Lung (tissue), 12 donors: ENCODE measurements around the gene CDH13. TPM values are rescaled to one million over a fixed set of nuclear protein-coding genes. Genes with fewer than 3 reads are reported as not detected.

Experiments used
- ATAC-seq: fragments of 200-7000 bp; cut with Tn5 transposase; one replicate; pipeline ENCODE4 v1.9.1; 2020; ENCODE audit warnings: moderate number of reproducible peaks; ENCODE audit not compliant: insufficient read depth, low FRiP score
- DNase-seq, 3 donors: peaks; one replicate each; pipeline ENCODE4 v3.0.0-alpha.2; 2013 to 2017
- H3K27ac ChIP-seq, 2 donors: one replicate each; pipeline ENCODE4 v1.5.1; 2013; ENCODE audit warnings: mild to moderate bottlenecking in 2 of 2, moderate library complexity in 2 of 2, control low read depth in 1 of 2, inconsistent platforms in 1 of 2, low read depth in 1 of 2, low read length in 1 of 2
- H3K27me3 ChIP-seq, 3 donors: one replicate each; pipeline ENCODE4 v1.5.1; 2013; ENCODE audit warnings: low read length in 2 of 3; ENCODE audit not compliant: control insufficient read depth in 3 of 3, insufficient read depth in 3 of 3
- H3K36me3 ChIP-seq, 4 donors: one replicate each; pipeline ENCODE4 v1.5.1; 2013; ENCODE audit warnings: low read length in 4 of 4, mild to moderate bottlenecking in 1 of 4, moderate library complexity in 1 of 4; ENCODE audit not compliant: control insufficient read depth in 4 of 4, insufficient read depth in 4 of 4
- H3K4me1 ChIP-seq, 5 donors: one replicate each; pipeline ENCODE4 v1.5.1; 2013; ENCODE audit warnings: low read length in 5 of 5, mild to moderate bottlenecking in 2 of 5, moderate library complexity in 1 of 5; ENCODE audit not compliant: control insufficient read depth in 5 of 5, insufficient read depth in 5 of 5
- H3K4me3 ChIP-seq: one replicate; pipeline ENCODE4 v1.5.1; 2013; ENCODE audit warnings: mild to moderate bottlenecking, control low read depth, moderate library complexity
- H3K9ac ChIP-seq, 2 donors: one replicate each; pipeline ENCODE4 v1.5.1; 2013; ENCODE audit warnings: low read length in 2 of 2, control low read depth in 1 of 2; ENCODE audit not compliant: insufficient read depth in 1 of 2
- H3K9me3 ChIP-seq, 4 donors: one replicate each; pipeline ENCODE4 v1.5.1; 2013; ENCODE audit warnings: low read length in 3 of 4, mild to moderate bottlenecking in 1 of 4, moderate library complexity in 1 of 4; ENCODE audit not compliant: control insufficient read depth in 4 of 4, insufficient read depth in 3 of 4
- WGBS, 2 donors: extraction: QIAGEN DNeasy Blood & Tissue Kit; methylation state at CpG; one replicate each; pipeline ENCODE4 v1.1.7; 2013; 5-methylcytosine and 5-hydroxymethylcytosine counted together
- polyA plus RNA-seq, 2 donors: library from polyadenylated mRNA; stranded (reverse); fragments of 200-250 nt; gene quantifications; one replicate each; pipeline ENCODE4 v1.2.1, GENCODE V29; 2013
- total RNA-seq, 2 donors: library from RNA; depleted of rRNA in 1 of 2; stranded (reverse); fragments of >200 nt in 1 of 2; gene quantifications; one replicate each; pipeline ENCODE4 v1.2.1, GENCODE V29; 2014 to 2021
- TF ChIP-seq, protein P1 (sequence below): IDR thresholded peaks from 2 replicates; pipeline ENCODE4 v1.5.1; 2012; ENCODE audit warnings: mild to moderate bottlenecking; ENCODE audit errors: control extremely low read depth, extremely low read depth
- donor health status: control.
- donor health status: control.
- donor health status: Bipolar disorder and iron deficiency.
- donor health status: healthy.
- donor health status: DM: yes; HTN: yes; CAD: no.

CDH13 gene
- total and polyA plus RNA-seq, 4 donors: 2.1 to 12.3 (median 7.3) TPM

DNA sequence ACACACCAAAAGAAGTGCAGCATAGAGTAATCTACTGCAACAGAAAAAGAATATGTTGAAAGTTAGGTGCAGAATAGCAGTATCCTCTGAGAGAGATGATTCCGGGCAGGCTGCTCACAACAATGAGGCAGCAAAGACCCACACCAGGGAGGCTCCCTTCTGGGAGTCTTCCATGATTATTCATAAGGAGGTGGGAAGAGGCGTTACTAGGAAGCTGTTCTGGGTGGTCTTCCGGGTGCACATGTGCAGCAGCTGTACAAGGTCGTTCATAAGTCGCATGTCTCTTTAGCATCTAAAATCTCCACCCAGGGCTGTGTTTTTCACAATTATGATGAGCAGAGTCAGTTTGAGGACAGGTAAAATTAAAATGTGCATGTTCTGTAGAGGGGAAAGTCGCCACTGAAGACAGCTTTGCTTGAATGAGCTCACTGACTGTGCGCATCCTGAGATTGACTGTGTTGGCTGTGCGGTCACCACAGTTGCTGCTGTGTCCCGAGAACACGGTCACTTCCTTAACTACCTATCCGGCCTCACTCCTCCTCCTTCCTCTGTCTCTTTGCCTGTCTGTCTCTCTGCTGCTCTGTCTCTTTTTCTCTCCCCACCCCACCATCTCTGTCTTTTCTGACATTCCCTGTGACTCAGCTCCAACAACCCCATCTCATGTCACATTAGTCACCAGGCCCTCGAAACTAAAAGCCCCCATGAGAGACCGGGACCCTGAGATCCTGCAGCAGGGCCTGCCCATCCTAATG is 1055.5 kb downstream of the CDH13 start:
- 67 to 69% methylated on average over 13 of the region's 13 CpGs for WGBS, 2 donors
- DNase-seq: no peak
- H3K36me3 ChIP-seq: no peaks in the 10 kb centered on the region
- H3K27ac ChIP-seq: no peak overlapping the region
- no peak overlapping the region for H3K4me3 ChIP-seq
- TF ChIP-seq, protein P1, sequence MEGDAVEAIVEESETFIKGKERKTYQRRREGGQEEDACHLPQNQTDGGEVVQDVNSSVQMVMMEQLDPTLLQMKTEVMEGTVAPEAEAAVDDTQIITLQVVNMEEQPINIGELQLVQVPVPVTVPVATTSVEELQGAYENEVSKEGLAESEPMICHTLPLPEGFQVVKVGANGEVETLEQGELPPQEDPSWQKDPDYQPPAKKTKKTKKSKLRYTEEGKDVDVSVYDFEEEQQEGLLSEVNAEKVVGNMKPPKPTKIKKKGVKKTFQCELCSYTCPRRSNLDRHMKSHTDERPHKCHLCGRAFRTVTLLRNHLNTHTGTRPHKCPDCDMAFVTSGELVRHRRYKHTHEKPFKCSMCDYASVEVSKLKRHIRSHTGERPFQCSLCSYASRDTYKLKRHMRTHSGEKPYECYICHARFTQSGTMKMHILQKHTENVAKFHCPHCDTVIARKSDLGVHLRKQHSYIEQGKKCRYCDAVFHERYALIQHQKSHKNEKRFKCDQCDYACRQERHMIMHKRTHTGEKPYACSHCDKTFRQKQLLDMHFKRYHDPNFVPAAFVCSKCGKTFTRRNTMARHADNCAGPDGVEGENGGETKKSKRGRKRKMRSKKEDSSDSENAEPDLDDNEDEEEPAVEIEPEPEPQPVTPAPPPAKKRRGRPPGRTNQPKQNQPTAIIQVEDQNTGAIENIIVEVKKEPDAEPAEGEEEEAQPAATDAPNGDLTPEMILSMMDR: no peak
- H3K4me1 ChIP-seq: no peaks in the 10 kb centered on the region
- H3K9ac ChIP-seq: no peak overlapping the region
- H3K27me3 ChIP-seq: peaks cover 0 to 17% (median 6%) of the 10 kb centered on the region in 3 donors
- ATAC-seq: no peak
- H3K9me3 ChIP-seq: peaks cover 0 to 2% (median 0%) of the 10 kb centered on the region in 4 donors

DNA sequence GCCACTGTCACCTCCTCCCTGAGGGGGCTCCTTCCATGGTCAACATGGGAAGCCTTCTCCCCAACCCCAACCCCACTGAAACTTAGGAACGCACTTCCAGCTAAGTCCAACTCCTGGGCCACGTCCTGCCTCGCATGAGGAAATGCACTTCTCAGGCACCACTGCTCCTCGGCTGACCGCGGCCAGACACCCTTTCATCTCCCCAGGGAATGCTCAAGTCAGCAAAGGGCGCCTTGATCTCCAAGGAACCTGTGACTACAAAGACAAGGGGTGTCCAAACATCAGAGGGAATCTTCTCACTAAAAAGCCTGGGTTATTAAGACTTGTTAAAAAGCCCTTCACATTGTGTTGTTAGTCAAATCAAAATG is 1056.1 kb downstream of the CDH13 start:
- no peaks in the 10 kb centered on the region for H3K36me3 ChIP-seq
- ATAC-seq (no peak), DNase-seq (no peak)
- no peak overlapping the region for H3K4me3 ChIP-seq
- peaks cover 0 to 2% (median 0%) of the 10 kb centered on the region in 4 donors for H3K9me3 ChIP-seq
- H3K27me3 ChIP-seq: peaks cover 0 to 17% (median 6%) of the 10 kb centered on the region in 3 donors
- H3K27ac ChIP-seq: no peak overlapping the region
- 46 to 47% methylated on average over 7 of the region's 7 CpGs for WGBS, 2 donors
- no peak overlapping the region for H3K9ac ChIP-seq
- TF ChIP-seq, protein P1: no peak
- no peaks in the 10 kb centered on the region for H3K4me1 ChIP-seq

DNA sequence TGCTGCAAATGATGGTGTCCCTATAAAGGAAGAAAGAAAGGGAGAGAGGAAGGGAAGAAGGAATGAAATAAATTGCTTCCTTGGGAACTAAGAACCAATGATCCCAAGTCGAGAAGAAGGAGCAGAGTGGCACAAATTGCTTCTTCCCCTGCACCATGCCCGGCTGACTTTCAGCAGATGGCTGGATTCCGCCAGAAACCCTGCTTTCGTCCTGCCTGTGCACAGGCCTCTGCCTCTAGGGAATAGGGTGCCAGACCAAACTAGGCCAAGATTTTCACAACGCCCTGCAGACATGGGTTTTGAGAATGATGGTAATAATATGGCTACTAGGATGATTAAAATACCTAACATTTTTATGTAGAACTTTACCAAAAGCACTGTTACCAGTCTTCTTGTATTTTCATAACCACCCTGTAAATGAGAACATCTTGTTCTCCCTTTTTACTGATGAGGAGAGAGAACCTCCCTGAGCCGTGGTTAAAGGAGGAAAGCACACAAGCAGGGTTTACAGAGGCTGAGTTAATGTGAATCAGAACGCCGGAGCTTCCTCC is 1058.9 kb downstream of the CDH13 start:
- WGBS, 2 donors: 85 to 87% methylated on average over 8 of the region's 8 CpGs
- no peaks in the 10 kb centered on the region for H3K36me3 ChIP-seq
- peaks cover 0 to 15% (median 6%) of the 10 kb centered on the region in 3 donors for H3K27me3 ChIP-seq
- peaks cover 0 to 3% (median 0%) of the 10 kb centered on the region in 5 donors for H3K4me1 ChIP-seq
- no peak for ATAC-seq
- H3K9me3 ChIP-seq: peaks cover 0 to 2% (median 0%) of the 10 kb centered on the region in 4 donors
- DNase-seq: no peak
- H3K9ac ChIP-seq: no peak overlapping the region
- TF ChIP-seq, protein P1: no peak
- no peak overlapping the region for H3K27ac ChIP-seq
- no peak overlapping the region for H3K4me3 ChIP-seq
